GM18861 (cell line): ENCODE data around the gene P4HA1.
"Not testable (repeated sequence)": the region's sequence is repeated elsewhere in the genome, so short reads cannot be mapped to it uniquely, and the experiment has no call there.

ENCODE experiments used
- ATAC-seq: cut with Tn5 transposase; IDR thresholded peaks from one replicate; pipeline ENCODE4 v1.9.1; 2021; ENCODE audit not compliant: unreplicated experiment

The P4HA1 gene

DNA sequence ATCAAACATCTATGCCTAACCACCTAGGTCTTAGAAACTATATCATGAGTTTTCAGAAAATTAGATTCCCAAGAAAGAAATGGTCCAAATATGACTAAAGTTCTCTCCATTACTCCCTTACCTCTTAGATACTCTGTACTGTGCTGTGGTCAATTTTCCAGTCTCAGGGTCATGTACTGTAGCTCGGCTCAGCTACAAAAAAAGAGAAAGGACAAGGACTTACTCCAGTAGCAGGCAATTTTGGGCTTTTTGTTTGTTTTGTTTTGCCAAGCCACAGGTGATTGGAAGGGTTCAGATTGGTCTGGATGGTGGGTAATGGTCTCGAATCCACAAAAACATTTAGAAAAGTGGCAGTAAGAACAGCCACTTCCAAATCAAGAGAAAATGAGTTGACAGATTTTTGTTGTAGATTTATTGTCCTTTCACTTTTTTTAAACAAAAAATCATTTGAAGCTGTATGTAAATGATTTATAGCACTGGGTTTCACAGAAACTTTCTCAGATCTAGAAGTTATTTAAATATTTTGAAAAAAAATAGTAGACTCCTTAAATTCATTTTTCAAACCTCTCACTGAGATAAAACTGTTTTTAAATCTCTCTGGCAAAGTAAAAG lies 52.8 kb downstream of the P4HA1 start:
- ATAC-seq, result no peak

DNA sequence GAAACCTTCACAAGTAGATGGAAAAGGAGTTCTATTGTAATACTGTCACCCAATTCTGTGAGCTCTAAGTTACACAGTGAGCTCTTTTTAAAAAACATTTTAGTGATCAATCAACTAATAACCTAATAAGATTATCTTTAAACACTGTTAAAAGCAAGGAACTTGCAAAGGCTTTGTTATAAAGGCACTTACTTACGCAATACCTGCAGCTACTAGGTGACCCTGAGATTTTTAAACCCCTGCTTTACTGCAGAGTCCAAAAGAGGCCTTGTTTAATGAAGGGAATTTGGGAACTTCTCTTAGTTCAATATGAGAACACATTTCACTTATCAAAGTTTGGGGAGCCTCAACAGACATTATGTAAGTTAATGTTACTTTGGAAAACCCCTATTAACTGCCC lies 53.3 kb downstream of the P4HA1 start:
- no peak for ATAC-seq

DNA sequence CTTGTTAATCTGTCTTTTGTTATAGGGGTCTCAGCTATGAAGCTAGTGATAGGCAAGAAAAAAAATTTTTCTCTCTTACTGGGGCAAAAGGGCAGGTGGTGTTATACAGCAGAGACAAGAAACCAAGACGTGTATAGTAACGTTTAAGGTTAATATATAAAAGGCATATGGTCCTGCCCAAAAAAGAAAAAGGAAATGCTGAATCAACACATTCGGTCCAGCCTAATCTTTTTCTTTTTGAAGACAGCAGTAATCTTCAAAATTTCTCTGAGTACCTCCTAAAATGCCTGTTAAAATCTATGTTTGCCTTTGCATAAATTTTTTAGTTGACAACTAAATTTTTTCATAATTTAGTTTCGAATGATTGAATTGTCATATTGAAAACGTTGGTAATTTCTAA lies 54.5 kb downstream of the P4HA1 start:
- no peak for ATAC-seq

DNA sequence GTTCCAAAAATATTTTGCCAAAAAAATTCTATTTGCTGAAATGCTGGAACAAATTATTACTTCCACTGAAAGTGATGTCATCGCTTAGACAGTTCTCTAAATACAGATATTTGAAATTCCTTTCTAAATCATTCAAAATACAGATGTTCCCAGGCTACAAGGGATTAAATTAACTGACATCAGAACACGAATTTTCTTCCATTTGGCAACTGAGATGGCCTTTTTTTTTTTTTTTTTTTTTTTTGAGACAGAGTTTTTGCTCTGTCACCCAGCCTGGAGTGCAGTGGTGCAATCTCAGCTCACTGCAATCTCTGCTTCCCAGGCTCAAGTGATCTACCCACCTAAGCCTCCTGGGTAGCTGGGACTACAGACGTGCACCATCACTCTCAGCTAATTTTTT lies 57.0 kb downstream of the P4HA1 start:
- ATAC-seq, result no peak

DNA sequence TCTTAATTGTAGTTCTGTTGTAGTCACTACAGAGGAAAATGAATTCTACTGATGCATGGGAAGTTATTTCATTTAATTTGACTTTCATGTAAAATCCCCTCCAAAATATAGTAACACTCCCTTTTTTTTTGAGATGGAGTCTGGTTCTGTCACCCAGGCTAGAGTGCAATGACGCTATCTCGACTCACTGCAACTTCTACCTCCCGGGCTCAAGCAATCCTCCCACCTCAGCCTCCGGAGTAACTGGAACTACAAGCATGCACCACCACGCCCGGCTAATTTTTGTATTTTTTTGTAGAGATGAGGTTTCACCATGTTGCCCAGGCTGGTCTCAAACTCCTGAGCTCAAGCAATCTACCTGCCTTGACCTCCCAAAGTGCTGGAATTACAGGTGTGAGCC lies 60.4 kb downstream of the P4HA1 start:
- ATAC-seq, result not testable (repeated sequence)

DNA sequence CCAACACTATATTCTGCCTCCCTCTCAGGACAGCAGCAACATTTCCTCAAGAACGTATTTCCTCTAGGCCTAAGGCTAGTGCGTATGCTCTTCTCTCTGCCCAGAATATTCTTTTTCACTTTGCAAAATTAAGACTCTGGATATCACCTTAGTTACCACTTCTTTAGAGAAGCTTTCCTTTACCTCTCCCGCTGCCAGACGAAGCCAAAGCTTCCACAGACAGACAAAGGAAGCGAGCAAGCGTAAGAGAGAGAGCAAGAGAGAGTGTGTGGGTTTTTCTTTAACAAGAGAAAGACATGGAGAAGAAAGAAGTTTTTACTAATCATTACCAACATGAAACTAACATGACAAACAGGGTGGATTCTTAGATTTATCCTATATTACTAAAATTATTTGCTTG lies 64.1 kb downstream of the P4HA1 start:
- no peak for ATAC-seq

DNA sequence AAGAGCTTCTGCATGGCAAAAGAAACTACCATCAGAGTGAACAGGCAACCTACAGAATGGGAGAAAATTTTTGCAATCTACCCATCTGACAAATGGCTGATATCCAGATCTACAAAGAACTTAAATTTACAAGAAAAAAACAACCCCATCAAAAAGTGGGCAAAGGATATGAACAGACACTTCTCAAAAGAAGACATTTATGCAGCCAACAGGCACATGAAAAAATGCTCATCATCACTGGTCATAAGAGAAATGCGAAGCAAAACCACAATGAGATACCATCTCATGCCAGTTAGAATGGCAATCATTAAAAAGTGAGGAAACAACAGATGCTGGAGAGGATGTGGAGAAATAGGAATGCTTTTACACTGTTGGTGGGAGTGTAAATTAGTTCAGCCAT lies 70.0 kb downstream of the P4HA1 start:
- not testable (repeated sequence) for ATAC-seq

DNA sequence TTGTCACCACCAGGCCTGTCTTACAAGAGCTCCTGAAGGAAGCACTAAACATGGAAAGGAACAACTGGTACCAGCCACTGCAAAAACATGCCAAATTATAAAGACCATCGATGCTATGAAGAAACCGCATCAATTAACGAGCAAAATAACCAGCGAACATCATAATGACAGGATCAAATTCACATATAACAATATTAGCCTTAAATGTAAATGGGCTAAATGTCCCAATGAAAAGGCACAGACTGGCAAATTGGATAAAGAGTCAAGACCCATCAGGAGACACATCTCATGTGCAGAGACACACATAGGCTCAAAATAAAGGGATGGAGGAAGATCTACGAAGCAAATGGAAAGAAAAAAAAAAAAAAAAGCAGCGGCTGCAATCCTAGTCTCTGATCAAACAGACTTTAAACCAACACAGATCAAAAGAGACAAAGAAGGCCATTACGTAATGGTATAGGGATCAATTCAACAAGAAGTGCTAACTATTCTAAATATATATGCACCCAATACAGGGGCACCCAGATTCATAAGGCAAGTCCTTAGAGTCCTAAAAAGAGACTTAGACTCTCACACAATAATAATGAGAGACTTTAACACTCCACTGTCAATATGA lies 73.1 kb downstream of the P4HA1 start:
- not testable (repeated sequence) for ATAC-seq

DNA sequence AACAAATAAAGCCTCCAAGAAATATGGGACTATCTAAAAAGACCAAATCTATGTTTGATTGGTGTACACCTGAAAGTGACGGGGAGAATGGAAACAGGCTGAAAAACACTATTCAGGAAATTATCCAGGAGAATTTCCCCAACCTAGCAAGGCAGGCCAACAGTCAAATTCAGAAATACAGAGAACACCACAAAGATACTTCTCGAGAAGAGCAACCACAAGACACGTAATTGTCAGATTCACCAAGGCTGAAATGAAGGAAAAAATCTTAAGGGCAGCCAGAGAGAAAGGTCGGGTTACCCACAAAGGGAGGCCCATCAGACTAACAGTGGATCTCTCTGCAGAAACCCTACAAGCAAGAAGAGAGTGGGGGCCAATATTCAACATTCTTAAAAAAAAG lies 73.7 kb downstream of the P4HA1 start:
- ATAC-seq, result not testable (repeated sequence)

DNA sequence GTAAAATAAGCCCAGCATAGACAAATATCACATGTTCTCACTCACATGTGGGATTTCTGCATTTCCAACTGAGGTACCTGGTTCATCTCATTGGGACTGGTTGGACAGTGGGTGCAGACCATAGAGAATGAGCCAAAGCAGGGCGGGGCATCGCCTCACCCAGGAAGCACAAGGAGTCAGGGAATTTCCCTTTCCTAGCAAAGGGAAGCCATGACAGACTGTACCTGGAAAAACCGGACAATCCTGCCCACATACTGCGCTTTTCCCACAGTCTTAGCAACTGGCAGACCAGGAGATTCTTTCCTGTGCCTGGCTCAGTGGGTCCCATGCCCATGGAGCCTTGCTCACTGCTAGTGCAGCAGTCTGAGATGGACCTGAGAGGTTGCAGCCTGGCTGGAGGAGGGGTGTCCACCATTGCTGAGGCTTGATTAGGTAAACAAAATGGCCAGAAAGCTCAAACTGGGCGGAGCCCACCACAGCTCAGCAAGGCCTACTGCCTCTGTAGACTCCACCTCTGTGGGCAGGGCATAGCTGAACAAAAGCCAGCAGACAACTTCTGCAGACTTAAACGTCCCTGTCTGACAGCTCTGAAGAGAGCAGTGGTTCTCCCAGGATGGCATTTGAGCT lies 75.0 kb downstream of the P4HA1 start:
- not testable (repeated sequence) for ATAC-seq

DNA sequence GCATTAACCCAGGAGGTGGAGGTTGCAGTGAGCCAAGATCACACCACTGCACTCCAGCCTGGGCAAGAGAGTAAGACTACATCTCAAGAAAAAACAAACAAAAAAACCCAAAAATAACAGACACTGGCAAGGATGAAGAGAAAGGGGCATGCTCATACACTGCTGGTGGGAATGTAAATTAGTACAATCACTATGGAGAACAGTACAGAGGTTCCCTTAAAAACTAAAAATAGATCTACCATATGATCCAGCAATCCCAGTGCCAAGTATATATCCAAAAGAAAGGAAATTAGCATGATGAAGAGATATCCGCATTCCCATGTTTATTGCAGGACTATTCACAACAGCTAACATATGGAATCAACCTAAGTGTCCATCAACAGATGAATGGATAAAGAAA lies 75.6 kb downstream of the P4HA1 start:
- ATAC-seq, result no peak

DNA sequence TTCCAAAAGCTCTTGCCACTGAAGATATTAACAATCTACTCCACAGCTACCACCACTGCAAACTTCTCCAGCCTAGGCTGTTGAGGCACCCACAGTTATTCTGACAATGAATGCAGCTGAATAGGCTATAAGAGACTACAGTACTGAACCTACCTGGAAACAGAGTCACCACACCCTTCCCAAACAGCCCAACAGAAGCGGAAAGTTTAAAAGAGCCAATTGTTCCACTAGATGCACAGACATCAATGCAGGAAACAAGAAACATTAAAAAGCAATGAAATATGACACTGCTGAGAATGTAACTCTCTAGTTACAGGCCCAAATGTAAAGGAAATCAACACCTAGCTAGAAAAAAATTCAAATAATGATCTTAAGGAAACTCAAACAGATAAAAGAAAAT lies 77.6 kb downstream of the P4HA1 start:
- ATAC-seq, result no peak

DNA sequence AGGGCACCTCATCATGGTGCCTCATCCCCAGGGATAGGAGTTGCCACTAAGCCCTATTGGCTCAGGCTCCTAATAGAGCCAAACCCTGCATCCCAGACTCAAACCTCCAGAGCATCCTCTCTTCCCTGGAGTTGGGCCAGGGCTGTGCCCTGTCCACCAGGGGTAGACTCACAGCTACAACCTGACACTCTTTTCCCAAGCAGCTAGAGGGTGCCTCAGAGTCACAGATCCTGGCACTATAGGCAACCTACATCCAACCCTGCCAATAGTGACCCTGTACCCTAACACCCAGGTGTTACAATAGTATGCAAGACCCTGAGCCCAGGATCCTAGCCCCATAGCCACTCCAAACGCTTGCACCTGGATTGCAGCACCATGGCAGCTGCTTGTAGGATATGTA lies 78.0 kb downstream of the P4HA1 start:
- ATAC-seq, result no peak

DNA sequence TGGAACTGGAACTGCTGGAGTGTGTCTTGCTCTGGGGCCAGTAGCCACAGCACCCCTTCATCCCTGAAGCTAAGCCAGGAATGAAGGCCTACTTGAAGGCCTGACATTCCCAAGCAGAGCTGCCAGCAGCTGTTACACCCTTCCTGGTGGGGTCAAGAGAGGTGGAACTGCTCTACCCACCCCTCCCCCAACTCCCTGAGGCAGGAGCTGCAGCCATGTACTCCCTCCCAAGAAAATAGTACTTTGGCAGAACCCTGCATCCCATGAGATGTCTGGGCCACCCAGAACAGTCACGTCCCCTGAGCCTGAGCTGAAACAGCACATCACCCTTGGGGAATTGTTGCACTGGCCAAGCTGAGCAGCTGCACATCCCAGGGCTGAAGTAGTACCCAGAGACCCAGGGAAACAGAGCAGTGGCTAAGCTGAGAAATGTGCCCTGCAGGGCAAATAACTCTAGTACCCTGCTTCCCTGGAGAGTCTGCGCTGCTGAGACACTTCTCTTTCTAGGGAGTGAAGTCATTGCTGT lies 78.6 kb downstream of the P4HA1 start:
- no peak for ATAC-seq

DNA sequence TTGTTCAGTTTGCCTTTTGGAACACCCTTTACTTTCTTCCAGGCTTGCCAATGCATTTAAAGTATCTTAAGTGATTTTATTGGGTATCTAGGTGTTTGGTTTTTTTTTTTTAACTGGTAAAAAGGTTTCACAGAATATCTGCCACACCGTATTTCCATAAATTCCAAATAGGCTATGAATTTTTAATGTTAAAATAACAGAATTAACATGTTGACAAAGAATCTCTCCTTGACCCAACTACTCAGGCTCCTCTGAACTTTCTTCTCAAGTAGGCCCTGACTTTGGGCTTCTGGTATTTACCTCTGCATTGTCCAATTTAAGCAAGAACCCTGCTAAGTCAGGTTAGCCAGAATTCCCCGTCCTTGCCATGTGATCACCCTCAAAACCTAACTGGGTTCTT lies 80.9 kb downstream of the P4HA1 start:
- no peak for ATAC-seq

DNA sequence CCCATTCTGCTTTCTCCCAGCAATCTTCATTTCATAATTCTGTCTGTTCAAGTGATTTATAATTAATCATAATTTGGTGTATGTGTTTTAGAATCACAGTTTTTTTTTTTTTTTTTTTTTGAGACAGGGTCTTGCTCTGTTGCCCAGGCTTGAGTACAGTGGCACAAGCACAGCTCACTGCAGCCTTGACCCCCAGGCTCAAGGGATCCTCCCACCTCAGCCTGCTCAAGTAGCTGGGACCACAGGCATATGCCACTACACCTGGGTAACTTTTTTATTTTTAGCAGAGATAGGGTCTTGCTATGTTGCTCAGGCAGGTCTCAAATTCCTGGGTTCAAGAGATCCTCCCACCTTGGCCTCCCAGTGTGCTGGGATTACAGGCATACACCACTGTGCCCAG lies 92.8 kb downstream of the P4HA1 start:
- ATAC-seq, result no peak

DNA sequence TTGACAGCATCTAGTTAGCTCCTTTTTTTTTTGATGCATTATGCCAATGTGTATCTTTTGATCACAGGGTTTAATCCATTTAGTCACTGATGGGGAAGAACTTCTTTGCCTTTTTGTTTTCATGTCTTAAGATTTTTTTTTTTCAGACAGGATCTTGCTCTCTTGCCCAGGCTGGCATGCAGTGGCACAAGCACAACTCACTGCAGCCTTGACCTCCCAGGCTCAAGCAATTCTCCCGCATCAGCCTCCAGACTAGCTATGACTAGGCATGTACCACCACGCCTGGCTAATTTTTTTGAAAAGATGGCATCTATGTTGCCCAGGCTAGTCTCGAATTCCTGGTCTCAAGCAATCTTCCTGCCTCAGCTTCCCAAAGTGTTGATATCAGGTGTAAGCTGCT lies 95.7 kb downstream of the P4HA1 start:
- ATAC-seq, result no peak

DNA sequence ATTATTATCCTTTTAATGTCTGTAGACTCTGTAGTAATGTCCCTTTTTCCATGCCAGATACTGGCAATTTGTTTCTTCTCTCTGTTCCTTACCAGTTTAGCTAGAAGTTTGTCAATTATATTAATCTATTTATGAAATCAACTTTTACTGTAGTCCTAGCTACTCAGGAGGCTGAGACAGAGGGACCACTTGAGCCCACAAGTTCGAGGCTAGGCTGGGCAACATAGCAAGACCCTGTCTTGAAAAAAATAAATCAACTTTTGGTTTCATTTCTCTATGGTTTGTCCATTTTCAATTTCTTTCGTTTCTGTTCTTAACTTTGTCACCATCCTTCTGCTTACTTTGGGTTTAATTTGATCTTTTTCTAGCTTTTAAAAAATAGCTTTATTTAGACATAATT lies 99.6 kb downstream of the P4HA1 start:
- no peak for ATAC-seq

DNA sequence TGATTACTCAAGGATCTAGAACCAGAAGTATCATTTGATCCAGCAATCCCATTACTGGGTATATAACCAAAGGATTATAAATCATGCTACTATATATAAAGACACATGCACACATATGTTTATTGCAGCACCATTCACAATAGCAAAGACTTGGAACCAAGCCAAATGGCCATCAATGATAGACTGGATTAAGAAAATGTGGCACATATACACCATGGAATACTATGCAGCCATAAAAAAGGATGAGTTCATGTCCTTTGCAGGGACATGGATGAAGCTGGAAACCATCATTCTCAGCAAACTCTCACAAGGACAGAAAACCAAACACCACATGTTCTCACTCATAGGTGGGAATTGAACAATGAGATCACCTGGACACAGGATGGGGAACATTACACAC lies 101.2 kb downstream of the P4HA1 start:
- ATAC-seq, result not testable (repeated sequence)

DNA sequence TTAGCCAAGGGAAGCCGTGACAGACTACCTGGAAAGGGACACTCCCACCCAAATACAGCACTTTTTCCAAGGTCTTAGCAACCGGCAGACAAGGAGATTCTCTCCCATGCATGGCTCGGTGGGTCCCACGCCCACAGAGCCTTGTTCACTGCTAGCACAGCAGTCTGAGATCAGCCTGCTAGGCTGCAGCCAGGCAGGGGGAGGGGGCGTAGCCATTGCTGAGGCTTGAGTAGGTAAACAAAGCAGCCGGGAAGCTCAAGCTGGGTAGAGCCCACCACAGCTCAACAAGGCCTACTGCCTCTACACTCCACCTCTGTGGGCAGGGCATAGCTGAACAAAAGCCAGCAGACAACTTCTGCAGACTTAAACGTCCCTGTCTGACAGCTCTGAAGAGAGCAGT lies 106.9 kb downstream of the P4HA1 start:
- not testable (repeated sequence) for ATAC-seq

DNA sequence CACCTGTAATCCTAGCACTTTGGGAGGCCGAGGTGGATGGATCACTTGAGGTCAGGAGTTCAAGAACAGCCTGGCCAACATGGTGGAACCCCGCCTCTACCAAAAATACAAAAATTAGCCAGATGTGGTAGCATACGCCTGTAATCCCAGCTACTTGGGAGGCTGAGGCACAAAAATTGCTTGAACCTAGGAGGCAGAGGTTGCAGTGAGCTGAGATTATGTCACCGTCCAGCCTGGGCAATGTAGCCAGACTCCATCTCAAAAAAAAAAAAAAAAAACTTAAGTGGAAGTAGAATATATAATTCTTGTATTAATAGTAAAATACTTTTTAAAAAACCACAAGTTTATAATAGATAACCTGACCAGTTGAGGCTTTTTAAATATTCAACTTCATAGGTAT lies 112.0 kb downstream of the P4HA1 start:
- not testable (repeated sequence) for ATAC-seq

DNA sequence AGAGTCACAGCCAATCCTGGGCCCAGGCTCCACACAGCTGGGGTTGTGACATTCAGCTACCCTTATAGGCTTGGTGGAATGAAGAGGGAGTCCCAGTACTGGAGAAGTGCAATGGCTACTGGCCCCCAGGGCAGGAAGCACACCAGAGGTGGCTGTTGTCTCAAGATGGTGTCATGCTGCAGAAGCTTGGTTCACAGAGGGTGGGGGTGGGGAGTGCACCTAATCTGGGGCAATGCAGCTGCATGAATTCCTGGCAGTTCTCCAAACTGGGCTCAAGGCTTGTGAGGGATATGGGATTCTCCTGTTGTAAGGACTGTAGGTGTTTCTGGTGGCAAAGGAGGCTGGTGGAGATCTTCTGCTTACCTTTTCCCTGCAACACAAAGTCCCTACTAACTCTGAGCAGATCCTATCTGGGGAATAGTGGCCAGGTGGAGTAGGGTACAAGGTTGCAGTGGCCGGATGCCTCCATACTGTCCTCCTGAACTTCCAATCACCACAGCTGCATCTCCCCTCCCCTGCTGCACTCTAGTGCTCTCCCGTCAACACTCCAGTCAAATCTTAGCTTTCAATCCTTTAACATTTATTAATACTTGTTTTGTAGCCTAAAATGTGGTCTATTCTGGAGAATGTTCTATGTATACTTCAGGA lies 114.7 kb downstream of the P4HA1 start:
- no peak for ATAC-seq
